Inferior parietal cortex (tissue), 1 donor: ENCODE results near the gene TMEM212.
"Not testable (repeated sequence)": the region's sequence is repeated elsewhere in the genome, so short reads cannot be mapped to it uniquely, and the experiment has no call there.

Experiments used
- DNase-seq: peaks from one replicate; pipeline ENCODE4 v3.0.0-alpha.2; 2016; ENCODE audit errors: extremely low spot score

TMEM212 gene

DNA sequence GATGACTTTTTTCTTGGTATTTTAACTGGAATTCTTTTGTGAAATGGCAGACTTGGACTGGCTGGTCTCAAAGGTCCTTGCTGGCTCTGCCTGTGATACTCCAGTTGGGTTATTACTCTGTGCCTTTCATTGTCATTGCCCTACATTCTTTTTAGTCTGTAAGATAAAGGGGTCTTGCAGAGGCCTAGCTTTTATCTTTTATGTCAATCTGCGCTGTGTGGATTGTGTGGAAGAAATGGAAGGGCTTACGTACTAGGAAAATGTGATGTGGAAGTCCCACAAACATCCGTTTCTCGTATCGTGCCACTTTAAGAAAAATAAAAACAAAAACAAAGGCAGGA, 8.7 kb upstream of the TMEM212 start:
- DNase-seq, result no peak

DNA sequence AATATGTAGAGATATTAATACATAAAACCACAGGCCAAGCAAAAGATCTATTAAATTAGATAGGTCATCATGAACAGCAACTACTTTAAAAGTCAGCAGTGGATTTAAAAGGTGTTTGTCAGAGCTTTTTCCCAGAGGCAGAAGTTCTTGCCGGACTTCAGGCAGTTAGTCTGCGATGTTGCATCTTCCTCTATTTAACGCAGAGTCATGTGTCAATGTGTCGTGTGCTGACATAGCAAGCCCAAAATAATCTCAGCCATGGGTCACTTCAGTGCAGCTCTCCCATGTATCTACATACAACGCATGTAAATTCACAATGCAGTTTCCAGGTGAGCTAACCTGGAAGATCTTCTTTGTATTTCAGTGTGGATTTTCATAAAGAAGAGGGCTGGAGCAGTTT, 8.0 kb upstream of the TMEM212 start:
- no peak for DNase-seq

DNA sequence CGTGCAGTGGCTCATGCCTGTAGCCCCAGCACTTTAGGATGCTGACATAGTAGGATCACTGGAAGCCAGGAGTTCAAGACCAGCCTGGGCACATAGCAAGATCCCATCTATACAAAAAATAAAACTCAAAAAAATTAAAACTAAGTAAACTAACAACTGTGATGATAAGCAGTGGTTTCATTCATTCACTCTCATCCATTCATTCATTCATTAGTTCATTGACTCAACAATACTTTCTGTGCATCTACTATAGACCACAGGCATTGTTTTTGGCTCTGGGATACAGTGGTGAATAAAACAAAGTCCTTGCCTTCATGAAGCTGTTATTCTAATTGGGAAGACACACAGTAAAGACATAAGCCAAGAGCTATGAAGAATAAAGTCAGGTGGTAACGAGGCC, 7.5 kb upstream of the TMEM212 start:
- no peak for DNase-seq

DNA sequence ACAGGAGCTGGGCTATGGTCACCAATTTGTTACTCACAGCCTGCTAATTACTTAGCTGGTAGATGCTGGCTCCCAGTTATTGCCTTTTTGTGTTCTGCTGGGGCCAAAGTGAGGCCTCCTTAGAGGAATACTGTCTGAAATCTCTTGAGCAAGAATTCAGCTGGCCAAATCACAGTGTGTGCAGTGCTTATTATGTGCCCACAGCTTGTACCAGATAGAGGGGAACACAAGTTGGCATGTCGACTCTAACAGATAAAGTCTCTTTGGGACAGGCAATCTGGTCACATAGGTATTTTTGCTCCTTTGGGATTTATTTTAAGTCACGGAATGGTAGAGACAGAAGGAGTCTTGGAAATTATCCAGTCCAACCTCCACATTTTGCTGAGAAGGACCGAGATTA, 6.3 kb upstream of the TMEM212 start:
- DNase-seq, result no peak

DNA sequence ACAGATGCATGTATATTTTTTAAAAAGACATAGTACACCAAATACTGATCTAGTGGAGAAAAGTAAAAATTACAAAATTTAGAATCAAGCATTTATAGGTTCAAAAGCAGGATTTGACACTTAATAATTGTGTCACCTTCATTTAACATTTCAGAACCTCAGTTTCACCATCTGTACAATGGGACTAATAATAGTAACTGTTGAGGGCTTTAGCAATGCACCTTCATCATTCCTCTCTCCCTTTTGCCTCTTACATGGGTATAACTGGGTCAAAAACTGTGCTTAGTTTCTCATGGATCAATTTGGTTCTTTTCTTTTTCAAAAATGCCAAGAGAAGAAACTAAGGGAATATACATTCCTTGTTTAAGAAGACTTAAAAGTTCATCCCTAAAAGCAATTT, 5.5 kb upstream of the TMEM212 start:
- no peak for DNase-seq

DNA sequence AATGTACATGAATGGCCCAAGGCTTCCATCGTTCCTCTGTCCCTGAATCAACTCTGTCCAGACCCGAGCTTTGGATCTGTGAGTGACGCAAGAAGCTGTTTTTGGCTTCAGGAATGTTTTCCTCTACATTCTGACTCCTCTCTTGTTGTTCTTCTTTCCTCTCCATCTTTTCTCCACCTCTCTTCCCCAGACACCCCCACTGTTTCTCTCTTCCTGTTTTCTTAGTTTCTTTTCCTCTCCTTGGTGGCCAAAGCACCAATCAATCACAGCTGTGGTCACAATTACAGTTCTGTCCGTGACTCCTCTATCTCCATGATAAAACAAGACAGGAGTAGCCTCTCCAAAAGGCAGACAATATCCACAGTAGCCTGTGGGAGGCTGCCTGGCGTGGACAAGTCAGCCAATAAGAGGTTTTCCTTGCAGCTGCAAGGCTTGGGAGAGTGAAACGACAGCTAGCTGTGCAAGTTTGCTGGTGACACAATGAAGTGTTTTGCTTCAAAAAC, 4.9 kb upstream of the TMEM212 start:
- DNase-seq, result peak; percentile 60

DNA sequence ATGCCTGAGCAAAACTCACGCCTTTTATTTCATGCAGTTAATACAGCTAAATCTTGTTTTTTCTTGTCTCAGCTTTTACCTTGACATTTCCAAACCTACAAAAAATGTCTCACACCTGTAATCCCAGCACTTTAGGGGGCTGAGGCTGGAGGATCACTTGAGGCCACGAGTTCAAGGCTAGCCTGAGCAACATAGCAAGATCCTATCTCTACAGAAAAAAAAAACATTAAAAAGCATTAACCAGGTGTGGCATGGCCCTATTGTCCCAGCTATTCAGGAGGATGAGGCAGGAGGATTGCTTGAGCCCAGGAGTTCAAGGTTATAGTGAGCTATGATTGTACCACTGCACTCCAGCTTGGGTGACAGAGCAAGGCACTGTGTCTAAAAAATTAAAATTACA, 3.9 kb upstream of the TMEM212 start:
- DNase-seq, result no peak

DNA sequence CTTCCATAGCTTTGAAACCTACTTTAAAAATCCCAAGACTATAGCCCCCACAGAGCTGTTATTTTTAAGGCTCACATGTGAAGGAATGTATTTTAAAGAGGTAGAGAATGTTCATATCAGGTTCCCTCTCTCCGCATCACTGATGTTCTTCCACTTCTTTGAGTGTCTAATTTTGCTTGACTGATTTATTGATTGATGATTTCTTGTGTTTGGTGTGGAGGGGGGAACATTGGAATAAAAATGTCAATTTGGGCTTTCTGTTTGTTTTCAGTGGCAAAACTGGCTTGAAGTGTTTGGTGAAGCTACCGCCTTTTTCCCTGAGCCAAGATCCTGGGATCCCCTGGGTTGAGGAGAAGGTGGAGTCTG, 2.7 kb upstream of the TMEM212 start:
- no peak for DNase-seq

DNA sequence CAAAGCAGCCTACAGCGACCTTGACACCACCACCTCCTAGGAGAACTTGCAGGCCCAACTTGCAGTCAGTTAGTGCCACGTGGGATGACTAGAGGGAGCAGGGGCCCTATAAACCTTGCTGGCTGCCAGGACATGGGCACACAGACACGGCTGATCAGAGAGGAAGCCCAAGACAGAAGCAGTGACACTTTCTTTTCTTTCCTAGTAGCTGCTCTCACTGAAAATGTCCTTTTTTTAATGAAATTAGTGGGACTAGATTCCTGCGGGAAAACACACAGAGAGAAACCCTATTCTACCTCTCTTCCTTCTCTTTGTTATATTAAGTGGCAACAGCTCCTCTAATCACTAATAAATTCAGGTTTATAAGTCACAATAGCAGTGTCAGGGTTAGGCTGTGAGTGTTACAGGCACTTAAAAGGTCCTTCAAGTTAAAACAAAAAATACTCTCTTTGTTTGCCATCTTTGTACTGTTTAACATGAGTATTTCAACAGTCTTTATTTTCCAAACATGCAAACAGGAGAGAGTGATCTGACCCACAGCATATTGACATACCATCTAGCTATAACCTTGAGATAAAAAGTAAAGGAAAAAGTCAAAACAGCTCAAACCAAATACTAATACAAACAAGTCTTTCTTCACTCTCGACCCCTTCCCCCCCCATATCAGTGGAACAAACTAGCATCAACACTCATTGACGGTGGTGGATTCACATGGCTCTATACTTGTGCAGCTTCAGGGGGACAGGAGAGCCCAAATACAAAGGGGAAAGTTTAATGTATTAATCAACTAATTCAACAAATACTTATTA, 2.1 kb upstream of the TMEM212 start:
- no peak for DNase-seq

DNA sequence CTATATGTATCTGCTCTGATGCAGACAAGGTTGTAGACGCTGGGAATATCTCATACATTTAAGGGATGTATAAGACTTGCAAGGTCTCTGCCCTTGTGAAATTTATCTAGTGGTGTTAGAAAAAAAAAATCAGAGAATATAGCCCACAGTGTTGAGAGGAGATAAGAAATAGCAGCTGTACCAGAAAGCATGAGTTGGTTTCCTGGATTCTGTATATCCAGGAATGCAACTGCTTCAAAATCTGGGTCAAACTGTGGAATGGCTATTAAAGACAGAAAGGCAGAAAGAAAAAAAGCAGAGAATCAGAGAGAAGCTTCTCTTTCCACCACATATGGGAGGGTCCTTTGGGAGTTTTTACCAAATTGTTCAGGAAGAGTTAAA, 1.5 kb upstream of the TMEM212 start:
- no peak for DNase-seq

DNA sequence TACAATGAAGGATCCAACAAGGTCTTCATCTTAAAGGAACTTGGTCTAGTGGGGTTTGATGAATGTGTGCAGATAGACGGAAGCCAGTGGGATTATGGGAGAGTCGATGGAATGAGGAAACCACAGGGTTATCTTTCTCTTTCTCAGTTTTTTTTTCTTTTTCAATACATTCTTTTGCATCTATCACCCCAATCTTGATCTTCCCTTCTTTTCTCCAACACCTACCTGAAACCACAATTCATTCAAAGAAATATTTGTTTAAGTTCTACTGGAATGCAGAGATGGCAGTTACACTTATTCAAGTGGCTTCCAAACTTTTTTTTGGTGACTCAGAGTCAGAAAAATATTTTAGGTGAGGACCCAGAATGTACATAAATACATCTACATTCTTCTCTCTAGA, 1.7 kb downstream of the TMEM212 start:
- DNase-seq, result no peak

DNA sequence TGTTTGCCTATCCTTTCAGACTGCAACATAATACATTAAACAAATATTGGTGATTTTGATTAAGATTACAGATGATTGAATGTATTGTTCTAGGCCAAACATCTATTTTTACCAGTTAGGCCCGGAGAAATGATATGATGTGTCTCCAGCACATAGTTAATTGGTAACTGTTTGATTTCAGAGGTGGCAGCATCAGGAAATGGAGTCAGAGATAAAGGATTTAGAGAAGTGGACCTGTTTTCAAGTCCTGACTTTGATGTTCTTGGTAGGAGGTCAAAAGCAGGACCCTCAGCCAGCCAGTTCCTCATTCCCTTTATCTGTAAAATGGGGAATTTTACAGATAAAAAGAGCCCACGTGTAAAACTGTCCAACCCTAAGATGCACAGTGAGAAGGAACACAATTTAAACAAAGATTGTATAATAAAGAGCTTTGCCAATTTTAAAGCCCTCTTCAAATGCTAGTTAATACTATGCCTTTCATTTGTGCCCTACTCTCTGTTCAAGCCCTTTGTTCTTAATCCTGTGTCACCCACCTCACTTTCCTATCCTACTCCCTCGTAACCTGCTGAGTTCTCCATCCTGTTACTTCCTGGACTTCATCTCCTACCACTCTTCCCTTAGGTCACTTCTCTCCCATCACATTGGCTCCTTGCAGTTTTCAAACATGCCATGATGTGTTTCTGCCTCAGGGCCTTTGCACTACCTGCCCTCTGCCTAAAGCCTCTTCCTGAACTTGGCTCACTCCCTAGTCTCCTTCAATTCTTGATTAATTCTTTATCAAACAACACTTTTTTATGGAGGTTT, 2.5 kb downstream of the TMEM212 start:
- no peak for DNase-seq

DNA sequence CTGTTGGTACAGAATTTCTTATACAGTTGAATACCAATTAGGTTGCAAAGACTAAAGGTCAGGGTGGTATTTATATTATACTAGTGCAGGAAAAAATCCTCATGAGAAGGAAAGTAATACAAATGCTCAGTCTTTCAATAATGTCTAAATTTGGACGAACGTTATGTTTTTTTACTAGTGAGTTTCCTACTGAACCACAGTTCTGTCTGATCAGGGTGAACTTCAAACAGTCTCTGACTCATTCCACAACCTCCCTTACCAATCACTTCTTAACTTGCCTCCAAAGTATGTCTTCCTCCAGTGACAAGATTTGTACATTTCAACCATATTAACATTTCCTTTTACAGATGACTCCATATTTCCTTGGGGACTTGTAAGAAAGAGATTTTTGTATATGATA, 3.4 kb downstream of the TMEM212 start:
- DNase-seq, result no peak

DNA sequence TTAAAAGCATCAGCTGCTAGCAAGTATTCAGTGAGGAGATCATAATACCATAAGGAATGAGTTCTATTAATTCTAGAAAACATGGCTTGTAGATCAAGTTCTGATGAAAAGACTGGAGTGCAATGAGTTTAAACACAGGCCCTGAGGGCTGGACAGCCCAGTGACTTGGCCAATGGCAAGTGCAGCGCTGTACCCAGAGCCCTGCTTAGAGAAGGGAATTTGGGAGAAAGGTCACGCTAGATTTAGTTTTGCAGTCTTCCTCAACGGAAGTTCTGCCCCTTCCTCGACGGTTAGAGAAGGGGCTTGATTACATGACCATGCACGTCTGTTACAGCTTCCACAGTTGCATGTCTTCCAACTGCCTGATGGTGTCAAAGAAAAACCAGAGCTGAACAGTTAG, 4.0 kb downstream of the TMEM212 start:
- DNase-seq, result no peak

DNA sequence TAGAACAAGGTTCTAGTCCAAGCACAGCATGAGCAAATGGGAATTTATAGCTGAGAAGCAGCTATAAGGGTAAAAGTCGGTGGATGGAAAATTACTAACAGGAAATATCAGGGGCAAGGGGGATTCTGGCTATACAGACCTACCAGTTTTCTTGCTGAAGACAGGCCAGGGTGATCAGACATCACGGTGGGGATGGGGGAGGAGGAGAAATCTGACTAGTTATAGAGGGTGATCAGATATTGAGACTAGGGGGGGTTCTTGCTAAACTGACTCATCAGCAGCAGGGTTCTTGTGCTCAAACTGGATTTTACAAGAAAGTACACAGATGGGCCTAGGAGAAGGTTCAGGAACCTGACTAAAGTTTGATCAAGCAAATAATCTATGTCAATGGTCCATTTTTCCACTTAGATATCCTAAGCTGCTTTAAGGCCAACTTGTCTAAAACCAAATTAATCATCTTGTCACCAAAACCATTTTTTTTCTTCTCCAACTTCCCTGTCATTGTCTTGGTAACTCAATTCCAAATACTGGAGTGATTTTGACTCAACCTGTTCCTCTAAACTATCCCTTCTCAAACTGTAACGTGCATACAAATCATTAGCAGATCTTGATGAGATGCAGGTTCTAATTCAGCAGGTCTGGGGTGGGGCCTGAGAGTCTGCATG, 4.6 kb downstream of the TMEM212 start:
- DNase-seq, result no peak

DNA sequence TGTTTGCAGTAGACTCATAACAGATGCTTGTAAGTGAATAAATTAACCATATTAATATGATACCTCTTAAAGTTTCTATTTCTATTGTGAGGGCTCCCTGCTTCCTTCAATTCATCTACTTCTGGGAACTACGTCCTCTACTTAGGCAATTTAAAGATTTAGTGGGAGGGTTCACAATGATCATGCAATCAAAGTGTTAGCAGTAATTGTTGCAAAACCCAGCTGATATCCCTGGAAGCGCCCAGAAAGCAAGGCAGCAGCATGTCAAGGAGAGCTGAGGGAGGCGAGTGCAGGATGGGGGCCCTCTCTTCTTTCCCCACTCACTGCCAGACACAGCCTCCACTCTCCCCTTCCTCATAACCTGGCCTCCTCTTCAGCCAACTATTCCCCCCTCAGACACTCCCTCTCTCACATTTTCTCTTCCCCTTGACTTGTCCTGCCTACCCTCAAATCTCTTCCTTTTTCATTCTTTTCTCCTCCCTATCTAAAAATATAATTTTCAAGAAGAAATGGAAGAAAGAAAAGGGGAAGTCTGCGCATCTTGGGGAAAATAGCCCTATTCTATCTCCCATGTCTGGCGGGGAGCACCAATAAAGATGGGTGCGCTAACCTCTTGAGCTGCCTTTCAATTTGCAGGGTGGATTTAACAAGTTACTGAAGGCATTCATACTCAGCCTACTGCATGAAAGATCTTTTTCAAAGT, 6.6 kb downstream of the TMEM212 start:
- no peak for DNase-seq

DNA sequence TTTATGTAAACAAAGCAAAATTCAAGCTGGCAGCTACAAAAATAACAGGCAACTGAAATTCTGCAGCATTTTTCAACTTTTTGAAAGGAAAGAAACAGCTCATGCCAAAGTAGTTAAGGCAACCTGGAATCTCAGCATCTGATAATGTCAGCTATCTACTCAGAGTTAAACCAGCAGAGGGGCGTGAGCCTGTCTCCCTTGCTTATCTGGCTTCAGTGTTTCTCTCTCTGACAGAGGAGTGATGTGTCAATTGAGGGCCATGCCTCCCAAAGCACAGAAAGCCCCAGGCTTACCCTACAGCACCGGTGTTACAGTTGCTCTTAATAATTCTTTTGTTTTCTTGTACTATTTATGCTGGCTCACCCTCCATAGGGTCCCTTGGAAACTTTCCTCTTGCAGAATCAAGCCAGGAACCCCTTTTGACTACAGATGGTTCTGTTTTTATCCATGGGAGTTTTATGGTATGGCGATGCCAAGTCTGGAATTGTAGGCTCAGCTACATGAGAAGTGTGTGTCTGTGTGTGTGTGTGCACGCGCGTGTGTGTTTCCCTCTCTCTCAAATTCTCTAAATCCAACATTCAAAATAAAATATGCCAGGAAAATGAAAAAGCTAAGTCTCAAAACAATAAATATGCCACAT, 7.3 kb downstream of the TMEM212 start:
- no peak for DNase-seq

DNA sequence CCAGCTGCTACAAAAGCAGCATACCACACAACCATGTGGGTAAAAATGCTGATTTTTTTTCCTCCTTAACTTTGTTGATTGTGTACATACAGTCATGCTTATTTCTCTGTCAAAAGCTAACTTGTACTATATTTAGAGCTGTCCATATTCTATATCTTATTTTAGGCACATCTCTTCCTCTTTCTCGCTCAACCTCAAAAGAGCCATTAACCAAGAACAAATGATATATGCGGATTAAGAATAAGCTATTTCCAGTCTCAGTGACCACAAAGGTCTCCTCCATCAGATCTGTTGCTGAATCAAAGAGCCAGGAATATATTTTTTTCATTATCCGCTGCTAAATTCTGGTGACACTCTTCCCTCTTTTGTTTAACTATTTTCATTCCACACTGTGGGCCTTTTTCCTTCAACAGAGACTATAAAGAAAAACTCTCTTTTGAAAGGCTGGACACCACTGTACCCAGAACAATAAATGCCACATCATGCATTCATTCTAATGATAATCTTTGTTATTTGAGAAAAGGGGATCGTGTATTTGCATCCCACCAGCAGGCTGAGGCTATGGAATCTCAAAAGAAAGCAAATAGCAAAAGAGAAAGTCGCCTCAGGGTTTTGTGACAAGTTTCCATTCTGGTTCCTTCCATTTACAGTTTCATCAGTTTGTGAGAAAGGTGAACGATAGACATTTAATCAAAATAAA, 8.0 kb downstream of the TMEM212 start:
- DNase-seq, result no peak

DNA sequence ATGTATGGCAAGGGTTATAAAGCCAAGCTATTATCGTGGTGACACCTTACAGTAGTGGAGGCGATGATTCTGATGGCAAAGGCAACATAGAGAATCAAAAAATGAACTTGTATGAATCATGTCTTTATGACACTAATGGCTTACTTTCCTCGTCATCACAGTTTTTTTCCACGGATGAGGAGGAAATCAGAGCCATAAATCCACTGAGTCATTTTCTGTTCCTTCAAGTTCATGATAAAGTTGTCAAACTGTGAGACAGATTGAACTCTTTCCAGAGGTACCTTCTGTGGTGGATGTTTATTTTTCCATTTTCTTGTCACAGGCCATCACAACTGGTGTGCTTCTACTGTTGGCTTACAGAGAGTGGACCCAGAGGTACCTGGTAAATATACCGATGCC, 8.5 kb downstream of the TMEM212 start:
- DNase-seq, result no peak

DNA sequence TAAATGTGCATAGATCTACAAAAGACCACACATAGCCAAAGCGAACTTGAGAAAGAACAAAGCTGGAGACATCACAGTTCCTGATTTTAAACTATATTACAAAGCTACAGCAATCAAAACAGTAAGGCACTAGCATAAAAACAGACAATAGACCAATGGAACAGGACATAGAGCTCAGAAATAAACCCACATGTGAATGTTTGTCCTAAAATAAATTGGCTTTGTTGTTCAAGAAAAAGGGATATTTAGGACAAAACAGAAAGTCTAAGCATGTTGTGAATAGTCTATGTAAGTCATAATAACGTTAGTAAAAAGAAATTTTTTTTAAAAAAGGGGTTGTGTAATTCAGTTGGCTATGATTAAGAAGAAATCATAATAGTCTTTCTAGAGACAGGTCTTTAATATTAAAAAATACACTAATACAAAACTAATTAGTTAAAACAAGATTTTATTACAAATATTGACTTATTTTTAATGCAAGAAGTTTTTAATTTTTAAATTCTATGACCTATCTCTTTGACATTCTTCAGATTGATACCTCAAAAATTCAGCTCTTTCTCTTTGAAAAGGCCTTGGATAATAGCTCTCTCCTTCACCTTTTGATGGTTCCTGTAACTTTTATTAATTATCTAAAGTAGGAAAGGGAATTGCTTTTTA, 11.6 kb downstream of the TMEM212 start:
- no peak for DNase-seq

DNA sequence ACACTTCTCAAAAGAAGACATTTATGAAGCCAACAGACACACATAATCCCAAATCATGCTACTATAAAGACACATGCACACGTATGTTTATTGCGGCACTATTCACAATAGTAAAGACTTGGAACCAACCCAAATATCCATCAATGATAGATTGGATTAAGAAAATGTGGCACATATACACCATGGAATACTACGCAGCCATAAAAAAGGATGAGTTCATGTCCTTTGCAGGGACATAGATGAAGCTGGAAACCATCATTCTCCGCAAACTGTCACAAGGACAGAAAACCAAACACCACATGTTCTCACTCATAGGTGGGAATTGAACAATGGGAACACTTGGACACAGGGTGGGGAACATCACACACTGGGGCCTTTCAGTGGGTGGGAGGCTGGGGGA, 15.6 kb downstream of the TMEM212 start:
- not testable (repeated sequence) for DNase-seq
